ENCODE measurements around the gene MYCL. TPM values are rescaled to one million over a fixed set of nuclear protein-coding genes. Genes with fewer than 3 reads are reported as not detected.
A peak's percentile ranks its signal among the peaks of the same experiment; 100 is the strongest.

MYCL gene
- total RNA-seq, 1 donor from 2014 or later, result 3.8 TPM

DNA sequence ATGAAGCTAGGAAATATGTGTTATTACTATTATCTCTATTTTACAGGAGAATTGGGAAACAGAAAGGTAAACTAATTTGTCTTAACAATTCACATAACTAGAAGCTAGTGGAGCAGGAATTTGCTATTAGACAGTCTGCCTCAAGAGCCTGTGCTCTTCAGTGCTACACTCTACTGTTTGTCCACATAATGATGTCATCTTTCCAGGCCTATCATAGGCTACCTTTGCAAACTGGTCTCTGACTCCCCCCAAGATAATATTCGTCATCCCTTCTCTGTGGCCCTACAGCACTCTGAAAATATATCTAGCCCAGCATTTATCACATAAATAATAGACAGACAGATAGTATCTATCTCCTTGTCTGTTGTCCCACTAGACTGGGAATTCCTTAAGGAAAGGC, 52.5 kb downstream of the MYCL start:
- no peak for DNase-seq (ENCODE audit: low read depth)
- H3K9me3 Mint-ChIP-seq (ENCODE audit: unreplicated experiment), result no peaks in the 10 kb centered on the region
- no peaks in the 10 kb centered on the region for H3K9me3 ChIP-seq (ENCODE audit: insufficient read depth, low read depth, low read length)
- H2AFZ ChIP-seq (ENCODE audit: low read depth, low read length), result no peak overlapping the region
- H3K27me3 Mint-ChIP-seq (ENCODE audit: low read depth, unreplicated experiment), result no peaks in the 10 kb centered on the region
- peaks cover 74% of the 10 kb centered on the region for H4K20me1 ChIP-seq (ENCODE audit: insufficient read depth, low read length)
- peaks cover 27% of the 10 kb centered on the region for H3K36me3 ChIP-seq (ENCODE audit: insufficient read depth, low read length)
- no peak overlapping the region for H3K9ac ChIP-seq (ENCODE audit: low read length)
- no peaks in the 10 kb centered on the region for H3K27me3 ChIP-seq (ENCODE audit: insufficient read depth, low read length)
- H3K27ac ChIP-seq (ENCODE audit: low read depth, low read length), result no peak overlapping the region
- no peak overlapping the region for H3K4me3 Mint-ChIP-seq (ENCODE audit: unreplicated experiment)
- no peak overlapping the region for H3K4me2 ChIP-seq (ENCODE audit: low read length)
- no peak for TF ChIP-seq EZH2 (IDR thresholded peaks at IDR 0.05; ENCODE audit: insufficient read depth, low read length)
- TF ChIP-seq, protein P1, sequence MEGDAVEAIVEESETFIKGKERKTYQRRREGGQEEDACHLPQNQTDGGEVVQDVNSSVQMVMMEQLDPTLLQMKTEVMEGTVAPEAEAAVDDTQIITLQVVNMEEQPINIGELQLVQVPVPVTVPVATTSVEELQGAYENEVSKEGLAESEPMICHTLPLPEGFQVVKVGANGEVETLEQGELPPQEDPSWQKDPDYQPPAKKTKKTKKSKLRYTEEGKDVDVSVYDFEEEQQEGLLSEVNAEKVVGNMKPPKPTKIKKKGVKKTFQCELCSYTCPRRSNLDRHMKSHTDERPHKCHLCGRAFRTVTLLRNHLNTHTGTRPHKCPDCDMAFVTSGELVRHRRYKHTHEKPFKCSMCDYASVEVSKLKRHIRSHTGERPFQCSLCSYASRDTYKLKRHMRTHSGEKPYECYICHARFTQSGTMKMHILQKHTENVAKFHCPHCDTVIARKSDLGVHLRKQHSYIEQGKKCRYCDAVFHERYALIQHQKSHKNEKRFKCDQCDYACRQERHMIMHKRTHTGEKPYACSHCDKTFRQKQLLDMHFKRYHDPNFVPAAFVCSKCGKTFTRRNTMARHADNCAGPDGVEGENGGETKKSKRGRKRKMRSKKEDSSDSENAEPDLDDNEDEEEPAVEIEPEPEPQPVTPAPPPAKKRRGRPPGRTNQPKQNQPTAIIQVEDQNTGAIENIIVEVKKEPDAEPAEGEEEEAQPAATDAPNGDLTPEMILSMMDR (IDR thresholded peaks at IDR 0.05; ENCODE audit: insufficient read depth, low read depth, low read length), result no peak
- H3K4me3 ChIP-seq (ENCODE audit: insufficient read depth, low read depth, low read length), result no peak overlapping the region
- no peak for FAIRE-seq
- H3K4me1 Mint-ChIP-seq (ENCODE audit: low read depth, unreplicated experiment), result peaks cover 24% of the 10 kb centered on the region
- peaks cover 13% of the 10 kb centered on the region for H3K79me2 ChIP-seq (ENCODE audit: insufficient read depth, low read length)
- H3K27ac Mint-ChIP-seq (ENCODE audit: unreplicated experiment), result no peak overlapping the region
- H3K36me3 Mint-ChIP-seq (ENCODE audit: low read depth, unreplicated experiment), result peaks cover 16% of the 10 kb centered on the region
- H3K4me1 ChIP-seq (ENCODE audit: insufficient read depth, low read length), result peaks cover 18% of the 10 kb centered on the region

- Mint-ChIP-seq H3K27me3 (ENCODE audit: low read depth, unreplicated experiment) (no peaks in the 10 kb centered on the region), H3K27ac (ENCODE audit: unreplicated experiment) (no peak overlapping the region), H3K4me3 (ENCODE audit: unreplicated experiment) (no peak overlapping the region)
Observed at GRCh38 chr1:39847940-39848339, 53.8 kb downstream of the MYCL start.

GRCh38 chr1:39846796-39847195, 54.9 kb downstream of the MYCL start:
- peaks cover 67% of the 10 kb centered on the region for H4K20me1 ChIP-seq (ENCODE audit: insufficient read depth, low read length)
- TF ChIP-seq, protein P1 (IDR thresholded peaks at IDR 0.05; ENCODE audit: insufficient read depth, low read depth, low read length), result no peak
- TF ChIP-seq EZH2 (IDR thresholded peaks at IDR 0.05; ENCODE audit: insufficient read depth, low read length), result no peak
- H3K9me3 ChIP-seq (ENCODE audit: insufficient read depth, low read depth, low read length), result no peaks in the 10 kb centered on the region
- H3K4me3 ChIP-seq (ENCODE audit: insufficient read depth, low read depth, low read length), result no peak overlapping the region
- H3K27ac Mint-ChIP-seq (ENCODE audit: unreplicated experiment), result peak overlapping the region; percentile 28
- H3K27me3 ChIP-seq (ENCODE audit: insufficient read depth, low read length), result no peaks in the 10 kb centered on the region
- no peaks in the 10 kb centered on the region for H3K79me2 ChIP-seq (ENCODE audit: insufficient read depth, low read length)
- H3K27ac ChIP-seq (ENCODE audit: low read depth, low read length), result peak overlapping the region; percentile 69
- H3K36me3 Mint-ChIP-seq (ENCODE audit: low read depth, unreplicated experiment), result peaks cover 28% of the 10 kb centered on the region
- no peak overlapping the region for H3K9ac ChIP-seq (ENCODE audit: low read length)
- H3K27me3 Mint-ChIP-seq (ENCODE audit: low read depth, unreplicated experiment), result no peaks in the 10 kb centered on the region
- H3K36me3 ChIP-seq (ENCODE audit: insufficient read depth, low read length), result peaks cover 42% of the 10 kb centered on the region
- peaks cover 18% of the 10 kb centered on the region for H3K4me1 ChIP-seq (ENCODE audit: insufficient read depth, low read length)
- H2AFZ ChIP-seq (ENCODE audit: low read depth, low read length), result no peak overlapping the region
- H3K9me3 Mint-ChIP-seq (ENCODE audit: unreplicated experiment), result no peaks in the 10 kb centered on the region
- FAIRE-seq, result no peak
- no peak for DNase-seq (ENCODE audit: low read depth)
- H3K4me1 Mint-ChIP-seq (ENCODE audit: low read depth, unreplicated experiment), result peaks cover 34% of the 10 kb centered on the region
- H3K4me2 ChIP-seq (ENCODE audit: low read length), result no peak overlapping the region
- H3K4me3 Mint-ChIP-seq (ENCODE audit: unreplicated experiment), result no peak overlapping the region

More at GRCh38 chr1:39847940-39848339, 53.8 kb downstream of the MYCL start:
- no peaks in the 10 kb centered on the region for H3K9me3 Mint-ChIP-seq (ENCODE audit: unreplicated experiment)
- Histone ChIP-seq H4K20me1 (ENCODE audit: insufficient read depth, low read length) (peaks cover 76% of the 10 kb centered on the region), H3K27me3 (ENCODE audit: insufficient read depth, low read length) (no peaks in the 10 kb centered on the region), H3K4me3 (ENCODE audit: insufficient read depth, low read depth, low read length) (no peak overlapping the region), H3K9me3 (ENCODE audit: insufficient read depth, low read depth, low read length) (no peaks in the 10 kb centered on the region), H3K9ac (ENCODE audit: low read length) (no peak overlapping the region), H3K4me1 (ENCODE audit: insufficient read depth, low read length) (peaks cover 18% of the 10 kb centered on the region), H3K36me3 (ENCODE audit: insufficient read depth, low read length) (peaks cover 34% of the 10 kb centered on the region), H3K27ac (ENCODE audit: low read depth, low read length) (no peak overlapping the region), H2AFZ (ENCODE audit: low read depth, low read length) (no peak overlapping the region), H3K79me2 (ENCODE audit: insufficient read depth, low read length) (peaks cover 8% of the 10 kb centered on the region), H3K4me2 (ENCODE audit: low read length) (no peak overlapping the region)
- no peak for FAIRE-seq
- no peak for DNase-seq (ENCODE audit: low read depth)
- H3K4me1 Mint-ChIP-seq (ENCODE audit: low read depth, unreplicated experiment), result peaks cover 30% of the 10 kb centered on the region
- TF ChIP-seq, protein P1 (IDR thresholded peaks at IDR 0.05; ENCODE audit: insufficient read depth, low read depth, low read length), result no peak
- TF ChIP-seq EZH2 (IDR thresholded peaks at IDR 0.05; ENCODE audit: insufficient read depth, low read length), result no peak
- H3K36me3 Mint-ChIP-seq (ENCODE audit: low read depth, unreplicated experiment), result peaks cover 22% of the 10 kb centered on the region
